ENCODE measurements around the gene HOXA13.
A peak's percentile ranks its signal among the peaks of the same experiment; 100 is the strongest.

The HOXA13 gene

DNA sequence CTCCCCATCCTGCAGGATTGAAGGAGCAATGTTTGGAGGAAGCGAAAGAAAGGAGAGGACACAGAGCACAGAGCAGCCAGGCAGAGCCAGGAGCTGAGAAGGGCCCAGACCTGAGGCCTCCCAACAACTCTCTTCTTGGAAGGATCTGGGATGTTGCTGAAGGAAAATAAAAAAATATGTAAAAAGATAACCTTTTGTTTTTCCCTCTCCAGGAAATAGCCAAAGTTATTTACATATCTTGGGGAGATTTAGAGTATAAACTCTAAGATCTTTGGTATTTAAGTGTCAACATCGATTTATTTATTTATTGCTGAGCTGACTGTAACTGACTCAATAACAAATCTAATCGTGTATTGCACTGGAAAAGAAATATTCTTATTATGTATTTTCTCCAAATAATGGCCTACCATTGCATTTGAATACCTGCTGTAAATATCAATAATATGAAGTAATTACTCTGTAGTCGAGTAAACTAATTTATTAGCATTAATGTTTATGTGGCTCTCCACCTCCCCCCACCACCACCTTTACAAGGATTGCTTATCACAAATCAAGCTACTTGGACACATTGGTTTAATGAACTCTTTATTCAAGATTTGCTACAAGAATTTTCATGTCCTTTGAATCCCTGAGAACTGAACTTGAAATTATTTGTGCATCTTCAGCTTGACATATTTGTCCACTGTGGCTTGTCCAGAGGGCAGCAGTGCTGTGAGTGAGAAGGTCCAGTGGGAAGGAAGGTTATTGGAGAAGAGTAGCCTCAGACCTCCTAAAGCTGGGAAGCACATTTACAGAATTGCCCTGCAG is 13.0 kb downstream of the HOXA13 start:
- Histone ChIP-seq H3K4me1 (ENCODE audit: control extremely low read depth in 1 of 4, control insufficient read depth in 4 of 4, insufficient read depth in 4 of 4, low read length in 3 of 4) (peaks cover 0 to 64% (median 55%) of the 10 kb centered on the region in 4 experiments), H3K27me3 (replicated peaks in 2 of 5; ENCODE audit: control insufficient read depth in 4 of 5, insufficient read depth in 5 of 5, low read length in 4 of 5) (peaks cover 19 to 100% (median 80%) of the 10 kb centered on the region in 5 experiments), H3K27ac (ENCODE audit: insufficient read depth in 1 of 2, low read depth in 1 of 2, low read length in 2 of 2, poor library complexity in 1 of 2, severe bottlenecking in 2 of 2) (no peak overlapping the region), H3K36me3 (ENCODE audit: control insufficient read depth in 4 of 4, insufficient read depth in 4 of 4, low read length in 3 of 4) (no peaks in the 10 kb centered on the region), H3K9me3 (ENCODE audit: control extremely low read depth in 1 of 5, control insufficient read depth in 4 of 5, insufficient read depth in 2 of 5, low read depth in 1 of 5, low read length in 4 of 5) (peaks cover 0 to 2% (median 0%) of the 10 kb centered on the region in 5 experiments), H3K4me3 (ENCODE audit: control insufficient read depth in 1 of 7, extremely low read depth in 1 of 7, insufficient read depth in 4 of 7, low read depth in 2 of 7, low read length in 6 of 7) (peak overlapping the region in 1 of 7 experiments; percentile 68)
- CTCF ChIA-PET, result interaction anchor here (0.9 to 5.4 kb wide), 8 partner anchors 9 to 1293 kb away, joined by 3 to 44 read pairs (median 4); partner anchors contain the start of gene HOXA10
- POLR2A ChIA-PET, result interaction anchor here (1.8 kb wide), 1 partner anchor 16 kb away, joined by 6 read pairs; no protein-coding TSS in a partner anchor
- WGBS (ENCODE audit: insufficient coverage), result 17% methylated on average over 1 of the region's 4 CpGs
- no peak for DNase-seq

DNA sequence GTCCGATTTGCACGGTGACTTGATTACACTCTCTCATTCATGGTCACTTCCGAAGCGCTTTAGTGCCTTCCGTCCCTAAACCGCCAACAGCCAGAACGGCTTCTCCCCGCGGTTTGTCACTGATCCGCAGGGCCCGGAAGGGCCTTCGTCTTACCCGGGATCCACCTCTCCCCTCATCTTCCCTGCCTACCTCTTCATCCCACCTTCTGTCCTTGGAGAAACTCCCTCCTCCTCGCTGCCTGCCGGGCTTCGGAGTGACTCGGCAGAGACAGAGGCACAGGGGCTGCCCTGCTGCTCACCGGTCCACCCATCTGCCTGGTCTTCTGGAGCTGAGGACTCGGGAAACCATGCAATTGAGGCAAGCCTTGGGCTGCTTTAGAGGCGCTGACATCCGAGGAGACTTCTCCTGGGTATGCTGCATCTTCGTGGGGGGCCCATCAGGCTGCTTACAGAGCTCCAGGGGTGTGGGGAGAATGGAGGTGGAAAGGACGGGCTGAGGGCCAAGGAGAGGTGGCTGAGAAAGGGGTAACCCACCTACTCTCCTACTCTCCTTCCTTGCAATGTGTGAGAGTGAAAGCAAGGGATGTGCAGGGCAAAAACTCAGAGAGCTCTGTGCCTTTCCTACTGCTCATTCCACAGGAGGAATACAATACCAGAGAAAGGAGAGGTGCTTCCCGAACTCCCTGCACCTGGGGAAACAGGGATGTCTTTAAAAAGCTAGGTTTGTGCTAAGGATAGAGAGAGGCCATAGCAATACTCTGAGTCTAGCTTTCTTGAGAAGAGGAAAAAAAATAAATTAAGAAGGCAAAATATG is 13.8 kb downstream of the HOXA13 start:
- H3K27ac ChIP-seq (ENCODE audit: insufficient read depth in 1 of 2, low read depth in 1 of 2, low read length in 2 of 2, poor library complexity in 1 of 2, severe bottlenecking in 2 of 2), result no peak overlapping the region
- no peak for DNase-seq

GRCh38 chr7:27185013-27185853 is 14.7 kb downstream of the HOXA13 start, which contains the start of gene HOXA11:
Gene HOXA11, minus strand, starts transcription at chr7:27185232. Its CDS starts 88 bp downstream, at chr7:27185144.
- 2% methylated on average over 39 of the region's 43 CpGs for WGBS (ENCODE audit: insufficient coverage)
- Histone ChIP-seq H3K27me3 (replicated peaks in 2 of 5; ENCODE audit: control insufficient read depth in 4 of 5, insufficient read depth in 5 of 5, low read length in 4 of 5) (peaks cover 19 to 98% (median 66%) of the 10 kb centered on the region in 5 experiments), H3K27ac (ENCODE audit: insufficient read depth in 1 of 2, low read depth in 1 of 2, low read length in 2 of 2, poor library complexity in 1 of 2, severe bottlenecking in 2 of 2) (no peak within 1 kb of the TSS), H3K36me3 (ENCODE audit: control insufficient read depth in 4 of 4, insufficient read depth in 4 of 4, low read length in 3 of 4) (no peaks in the 10 kb centered on the region), H3K4me1 (ENCODE audit: control extremely low read depth in 1 of 4, control insufficient read depth in 4 of 4, insufficient read depth in 4 of 4, low read length in 3 of 4) (peaks cover 0 to 62% (median 53%) of the 10 kb centered on the region in 4 experiments), H3K9me3 (ENCODE audit: control extremely low read depth in 1 of 5, control insufficient read depth in 4 of 5, insufficient read depth in 2 of 5, low read depth in 1 of 5, low read length in 4 of 5) (peaks cover 0 to 2% (median 0%) of the 10 kb centered on the region in 5 experiments), H3K4me3 (ENCODE audit: control insufficient read depth in 1 of 7, extremely low read depth in 1 of 7, insufficient read depth in 4 of 7, low read depth in 2 of 7, low read length in 6 of 7) (peak within 1 kb of the TSS; percentile 8 to 75 (median 57))
- ChIA-PET POLR2A (interaction anchor here (0.6 kb wide), 2 partner anchors 19 to 1019 kb away, joined by 3 read pairs; no protein-coding TSS in a partner anchor), CTCF (interaction anchor here (0.6 to 5.4 kb wide), 8 partner anchors 9 to 38 kb away, joined by 3 to 44 read pairs (median 4); partner anchors contain the start of gene HOXA10)
- peak in 2 of 3 donors; percentile 59 to 64 for DNase-seq

More for the DNA sequence above, 13.8 kb downstream of the HOXA13 start:
- WGBS (ENCODE audit: insufficient coverage), result 4% methylated on average over 20 of the region's 24 CpGs
- ChIA-PET POLR2A (no interaction called here), CTCF (interaction anchor here (0.9 to 5.4 kb wide), 11 partner anchors 10 to 1292 kb away, joined by 3 to 44 read pairs (median 4); partner anchors contain the start of gene HOXA10)
- H3K36me3 ChIP-seq (ENCODE audit: control insufficient read depth in 4 of 4, insufficient read depth in 4 of 4, low read length in 3 of 4), result no peaks in the 10 kb centered on the region
- peaks cover 0 to 2% (median 0%) of the 10 kb centered on the region in 5 experiments for H3K9me3 ChIP-seq (ENCODE audit: control extremely low read depth in 1 of 5, control insufficient read depth in 4 of 5, insufficient read depth in 2 of 5, low read depth in 1 of 5, low read length in 4 of 5)
- H3K4me1 ChIP-seq (ENCODE audit: control extremely low read depth in 1 of 4, control insufficient read depth in 4 of 4, insufficient read depth in 4 of 4, low read length in 3 of 4), result peaks cover 0 to 62% (median 53%) of the 10 kb centered on the region in 4 experiments
- H3K27me3 ChIP-seq (replicated peaks in 2 of 5; ENCODE audit: control insufficient read depth in 4 of 5, insufficient read depth in 5 of 5, low read length in 4 of 5), result peaks cover 19 to 98% (median 75%) of the 10 kb centered on the region in 5 experiments
- H3K4me3 ChIP-seq (ENCODE audit: control insufficient read depth in 1 of 7, extremely low read depth in 1 of 7, insufficient read depth in 4 of 7, low read depth in 2 of 7, low read length in 6 of 7), result peak overlapping the region in 4 of 7 experiments; percentile 4 to 67 (median 24)

DNA sequence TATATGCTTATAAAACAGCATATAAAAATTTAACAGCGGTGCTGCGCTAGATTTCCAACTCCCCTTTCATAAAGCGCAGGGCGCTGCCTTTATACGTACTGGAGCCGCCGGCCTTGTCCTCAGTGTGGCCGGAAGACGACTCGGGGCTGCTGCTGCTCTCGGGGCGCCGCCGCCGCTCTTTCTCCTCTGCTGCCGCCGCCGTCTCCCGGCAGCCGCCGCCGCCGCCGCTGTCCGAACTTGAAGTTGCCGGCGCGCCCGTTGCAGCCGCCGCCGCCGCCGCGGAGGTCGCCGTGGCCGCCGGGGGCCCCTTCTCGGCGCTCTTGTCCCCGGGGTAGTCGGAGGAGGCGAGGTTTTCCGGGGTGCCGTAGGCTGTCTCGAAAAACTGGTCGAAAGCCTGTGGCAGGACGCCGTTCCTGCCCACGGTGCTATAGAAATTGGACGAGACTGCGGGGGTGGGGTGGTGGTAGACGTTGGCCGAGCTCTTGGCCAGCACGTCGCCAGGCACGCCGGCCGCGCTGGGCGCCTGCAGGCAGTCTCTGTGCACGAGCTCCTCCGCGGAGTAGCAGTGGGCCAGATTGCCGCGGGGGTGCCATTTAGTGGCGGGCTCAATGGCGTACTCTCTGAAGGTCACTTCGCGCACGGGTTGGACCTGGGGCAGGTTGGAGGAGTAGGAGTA is 15.4 kb downstream of the HOXA13 start:
- CTCF ChIA-PET, result interaction anchor here (2.2 to 2.6 kb wide), 2 partner anchors 17 to 25 kb away, joined by 5 to 7 read pairs; no protein-coding TSS in a partner anchor
- Histone ChIP-seq H3K27me3 (replicated peaks in 2 of 5; ENCODE audit: control insufficient read depth in 4 of 5, insufficient read depth in 5 of 5, low read length in 4 of 5) (peaks cover 17 to 98% (median 63%) of the 10 kb centered on the region in 5 experiments), H3K4me3 (ENCODE audit: control insufficient read depth in 1 of 7, extremely low read depth in 1 of 7, insufficient read depth in 4 of 7, low read depth in 2 of 7, low read length in 6 of 7) (peak overlapping the region; percentile 8 to 75 (median 57)), H3K9me3 (ENCODE audit: control extremely low read depth in 1 of 5, control insufficient read depth in 4 of 5, insufficient read depth in 2 of 5, low read depth in 1 of 5, low read length in 4 of 5) (peaks cover 0 to 2% (median 0%) of the 10 kb centered on the region in 5 experiments), H3K27ac (ENCODE audit: insufficient read depth in 1 of 2, low read depth in 1 of 2, low read length in 2 of 2, poor library complexity in 1 of 2, severe bottlenecking in 2 of 2) (no peak overlapping the region), H3K36me3 (ENCODE audit: control insufficient read depth in 4 of 4, insufficient read depth in 4 of 4, low read length in 3 of 4) (no peaks in the 10 kb centered on the region), H3K4me1 (ENCODE audit: control extremely low read depth in 1 of 4, control insufficient read depth in 4 of 4, insufficient read depth in 4 of 4, low read length in 3 of 4) (peaks cover 0 to 64% (median 55%) of the 10 kb centered on the region in 4 experiments)
- peak in 1 of 3 donors; percentile 66 for DNase-seq
- 2% methylated on average over 47 of the region's 72 CpGs for WGBS (ENCODE audit: insufficient coverage)
- POLR2A ChIA-PET, result interaction anchor here (0.6 kb wide), 1 partner anchor 1018 kb away, joined by 3 read pairs; no protein-coding TSS in a partner anchor

DNA sequence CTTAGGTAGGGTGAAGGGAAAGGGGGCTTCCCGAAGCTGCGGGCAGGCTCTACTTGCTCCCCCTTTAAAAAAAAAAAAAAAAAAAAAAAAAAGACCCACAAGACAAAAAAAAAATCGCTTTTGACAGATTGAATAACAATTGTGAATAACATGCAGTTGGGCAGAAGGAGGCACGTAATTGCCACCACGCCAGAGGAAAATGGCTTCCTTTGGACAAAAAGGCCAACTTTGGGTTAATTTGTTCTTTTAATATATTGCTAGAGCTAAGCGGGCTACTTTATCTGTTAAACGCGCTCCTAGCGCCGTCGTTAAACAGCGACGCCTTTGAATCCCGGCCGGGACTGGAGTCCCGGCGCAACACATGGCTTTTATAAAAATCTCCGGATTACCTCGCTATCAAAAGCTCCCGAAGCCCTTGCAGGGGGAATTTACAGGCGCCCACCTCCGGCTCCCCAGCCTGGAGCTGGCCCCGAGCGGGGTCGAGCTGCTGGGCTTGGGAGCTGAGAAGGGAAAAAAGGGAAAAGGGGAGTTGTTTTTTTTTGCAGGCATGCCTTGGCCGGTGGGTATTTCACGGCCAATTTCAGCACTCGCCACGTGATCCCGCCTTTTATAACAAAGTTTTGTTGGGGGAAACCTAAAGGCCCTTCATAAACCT is 16.1 kb downstream of the HOXA13 start:
- WGBS (ENCODE audit: insufficient coverage), result under 1% methylated on average over 23 of the region's 30 CpGs
- peak overlapping the region in 6 of 7 experiments; percentile 15 to 75 (median 62) for H3K4me3 ChIP-seq (ENCODE audit: control insufficient read depth in 1 of 7, extremely low read depth in 1 of 7, insufficient read depth in 4 of 7, low read depth in 2 of 7, low read length in 6 of 7)
- peaks cover 0 to 2% (median 0%) of the 10 kb centered on the region in 5 experiments for H3K9me3 ChIP-seq (ENCODE audit: control extremely low read depth in 1 of 5, control insufficient read depth in 4 of 5, insufficient read depth in 2 of 5, low read depth in 1 of 5, low read length in 4 of 5)
- H3K27me3 ChIP-seq (replicated peaks in 2 of 5; ENCODE audit: control insufficient read depth in 4 of 5, insufficient read depth in 5 of 5, low read length in 4 of 5), result peaks cover 17 to 92% (median 57%) of the 10 kb centered on the region in 5 experiments
- peak in 1 of 3 donors; percentile 57 for DNase-seq
- ChIA-PET CTCF (interaction anchor here (0.7 to 2.2 kb wide), 5 partner anchors 9 to 16 kb away, joined by 3 to 5 read pairs (median 3); no protein-coding TSS in a partner anchor), POLR2A (no interaction called here)
- H3K4me1 ChIP-seq (ENCODE audit: control extremely low read depth in 1 of 4, control insufficient read depth in 4 of 4, insufficient read depth in 4 of 4, low read length in 3 of 4), result peaks cover 0 to 60% (median 51%) of the 10 kb centered on the region in 4 experiments
- no peaks in the 10 kb centered on the region for H3K36me3 ChIP-seq (ENCODE audit: control insufficient read depth in 4 of 4, insufficient read depth in 4 of 4, low read length in 3 of 4)
- no peak overlapping the region for H3K27ac ChIP-seq (ENCODE audit: insufficient read depth in 1 of 2, low read depth in 1 of 2, low read length in 2 of 2, poor library complexity in 1 of 2, severe bottlenecking in 2 of 2)

All from common myeloid progenitor, CD34-positive (primary cell).